ENCODE results near the gene GOLGA8A. TPM values are rescaled to one million over a fixed set of nuclear protein-coding genes. Genes with fewer than 3 reads are reported as not detected.

The GOLGA8A gene, protein sequence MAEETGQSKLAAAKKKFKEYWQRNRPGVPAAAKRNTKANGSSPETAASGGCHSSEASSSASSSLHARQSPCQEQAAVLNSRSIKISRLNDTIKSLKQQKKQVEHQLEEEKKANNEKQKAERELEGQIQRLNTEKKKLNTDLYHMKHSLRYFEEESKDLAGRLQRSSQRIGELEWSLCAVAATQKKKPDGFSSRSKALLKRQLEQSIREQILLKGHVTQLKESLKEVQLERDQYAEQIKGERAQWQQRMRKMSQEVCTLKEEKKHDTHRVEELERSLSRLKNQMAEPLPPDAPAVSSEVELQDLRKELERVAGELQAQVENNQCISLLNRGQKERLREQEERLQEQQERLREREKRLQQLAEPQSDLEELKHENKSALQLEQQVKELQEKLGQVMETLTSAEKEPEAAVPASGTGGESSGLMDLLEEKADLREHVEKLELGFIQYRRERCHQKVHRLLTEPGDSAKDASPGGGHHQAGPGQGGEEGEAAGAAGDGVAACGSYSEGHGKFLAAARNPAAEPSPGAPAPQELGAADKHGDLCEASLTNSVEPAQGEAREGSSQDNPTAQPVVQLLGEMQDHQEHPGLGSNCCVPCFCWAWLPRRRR
- 11.4 and 49.1 TPM in 2 replicates for total RNA-seq

DNA sequence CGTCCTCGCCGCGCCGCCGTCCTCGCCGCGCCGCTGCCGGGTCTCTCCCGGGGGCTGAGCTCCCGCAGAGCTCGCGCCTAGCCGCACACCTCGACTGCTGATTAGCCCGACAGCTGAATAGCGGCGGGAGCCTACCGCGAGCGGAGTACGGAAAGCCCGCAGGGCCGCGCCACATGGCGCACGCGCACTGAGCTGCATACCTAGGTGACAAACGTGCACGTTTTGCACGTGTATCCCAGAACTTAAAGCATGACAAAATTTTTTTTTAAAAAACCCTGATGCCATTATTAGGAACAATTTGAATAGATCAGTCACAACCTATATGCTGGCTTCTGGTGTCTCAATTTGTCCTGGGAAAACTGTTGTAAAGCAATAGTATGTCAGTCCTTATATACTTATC lies at the start of gene GOLGA8A:
Gene GOLGA8A (minus strand): TSS at position 122 of the 400 bp plus-strand sequence. CDS start 48,117 bp downstream, outside the sequence.

Other genes starting within 250 kb of the GOLGA8A start
- 40.8 and 41.2 TPM in 2 replicates for gene KATNBL1, start 227.7 kb downstream of the GOLGA8A start, total RNA-seq
- 111 and 155 TPM in 2 replicates for gene EMC4, start 212.8 kb downstream of the GOLGA8A start, total RNA-seq
- gene SLC12A6, start 100.0 kb downstream of the GOLGA8A start, total RNA-seq, result 25.9 and 26.5 TPM in 2 replicates
- 164 and 215 TPM in 2 replicates for gene NOP10, start 94.7 kb downstream of the GOLGA8A start, total RNA-seq
- gene NUTM1, start 94.5 kb downstream of the GOLGA8A start, total RNA-seq, result under 0.01 TPM in 1 of 2 replicates, not detected in the other
- 12.0 and 15.3 TPM in 2 replicates for gene LPCAT4, start 70.6 kb downstream of the GOLGA8A start, total RNA-seq
- gene GOLGA8B, start 145.8 kb upstream of the GOLGA8A start, total RNA-seq, result 53.5 and 76.9 TPM in 2 replicates